ENCODE data around the gene DDC. TPM values are rescaled to one million over a fixed set of nuclear protein-coding genes. Genes with fewer than 3 reads are reported as not detected.
A peak's percentile ranks its signal among the peaks of the same experiment; 100 is the strongest.

DDC gene
- total RNA-seq, 1 donor from 2014 or later = not detected

GRCh38 chr7:50450590-50451032 lies 114.6 kb downstream of the DDC start:
- no peak for DNase-seq

- DNase-seq = peak; percentile 22
These were observed 115.2 kb downstream of the DDC start, which contains the start of gene FIGNL1 for GRCh38 chr7:50449881-50450589. TSS of gene FIGNL1 (minus strand) at chr7:50450350. CDS start at chr7:50447287, 3,063 bp downstream.

- DNase-seq = peak; percentile 3
These were observed 115.7 kb downstream of the DDC start for GRCh38 chr7:50449501-50449880.

- no peak for DNase-seq
These were observed 116.4 kb downstream of the DDC start for GRCh38 chr7:50448823-50449222.

- no peak for DNase-seq
These were observed 118.7 kb downstream of the DDC start for GRCh38 chr7:50446542-50446960.

- DNase-seq = no peak
These were observed 128.9 kb downstream of the DDC start for GRCh38 chr7:50436133-50436806.

GRCh38 chr7:50431722-50432305 lies 133.4 kb downstream of the DDC start:
- peak; percentile 30 for DNase-seq

GRCh38 chr7:50431316-50431715 lies 133.9 kb downstream of the DDC start:
- no peak for DNase-seq

GRCh38 chr7:50428911-50429310 lies 136.3 kb downstream of the DDC start:
- no peak for DNase-seq

- DNase-seq = no peak
These were observed 137.7 kb downstream of the DDC start for GRCh38 chr7:50427518-50427917.

GRCh38 chr7:50426280-50427045 lies 138.7 kb downstream of the DDC start:
- DNase-seq = no peak

GRCh38 chr7:50425318-50425717 lies 139.9 kb downstream of the DDC start:
- no peak for DNase-seq

- no peak for DNase-seq
These were observed 141.3 kb downstream of the DDC start for GRCh38 chr7:50423860-50424259.

GRCh38 chr7:50422858-50423257 lies 142.3 kb downstream of the DDC start:
- no peak for DNase-seq

- no peak for DNase-seq
These were observed 144.2 kb downstream of the DDC start for GRCh38 chr7:50421043-50421442.

GRCh38 chr7:50418526-50419290 lies 146.5 kb downstream of the DDC start:
- DNase-seq = no peak

- DNase-seq = peak; percentile 19
These were observed 147.1 kb downstream of the DDC start for GRCh38 chr7:50418086-50418515.

- DNase-seq = no peak
These were observed 148.6 kb downstream of the DDC start for GRCh38 chr7:50416527-50417182.

- no peak for DNase-seq
These were observed 149.3 kb downstream of the DDC start for GRCh38 chr7:50415844-50416364.

GRCh38 chr7:50413561-50413960 lies 151.6 kb downstream of the DDC start:
- DNase-seq = no peak

- DNase-seq = no peak
These were observed 152.2 kb downstream of the DDC start for GRCh38 chr7:50412973-50413372.
